Sigmoid colon (tissue), 7 donors: ENCODE measurements around the gene WDR1. TPM values are rescaled to one million over a fixed set of nuclear protein-coding genes. Genes with fewer than 3 reads are reported as not detected.

Experiments used
- DNase-seq: peaks from one replicate; pipeline ENCODE4 v3.0.0-alpha.2; 2019
- H3K27ac ChIP-seq, 4 donors: fragments of 200-600 bp; sonication (generic); one replicate each; pipeline ENCODE4 v1.5.1; 2016 to 2019; ENCODE audit warnings: mild to moderate bottlenecking in 1 of 4
- H3K27me3 ChIP-seq, 3 donors: fragments of 200-600 bp; sonication (generic); one replicate each; pipeline ENCODE4 v1.5.1; 2019; ENCODE audit warnings: mild to moderate bottlenecking in 1 of 3
- H3K36me3 ChIP-seq, 4 donors: fragments of 200-600 bp; sonication (generic); one replicate each; pipeline ENCODE4 v1.5.1; 2016 to 2019
- H3K4me1 ChIP-seq, 4 donors: fragments of 200-600 bp; sonication (generic); one replicate each; pipeline ENCODE4 v1.5.1; 2017 to 2019
- H3K4me3 ChIP-seq, 4 donors: fragments of 200-600 bp; sonication (generic); one replicate each; pipeline ENCODE4 v1.5.1; 2017 to 2019; ENCODE audit warnings: mild to moderate bottlenecking in 2 of 4, moderate library complexity in 1 of 4
- H3K9me3 ChIP-seq, 4 donors: fragments of 200-600 bp in 3 of 4; sonication (generic) in 3 of 4; one replicate each; pipeline versions ENCODE4 v1.5.1 to v1.6.1; 2013 to 2019
- CTCF ChIP-seq, 4 experiments: fragments of 450-650 bp in 3 of 4; fragments of 200-600 bp in 1 of 4; IDR thresholded peaks; one replicate each; pipeline ENCODE4 v1.5.1; 2016 to 2019; ENCODE audit warnings: antibody characterized with exemption in 4 of 4, mild to moderate bottlenecking in 3 of 4, moderate library complexity in 2 of 4
- EP300 ChIP-seq, 4 donors: sonication (generic); formaldehyde crosslinking; IDR thresholded peaks; one replicate each; pipeline ENCODE4 v1.6.1; 2017; ENCODE audit warnings: antibody characterized with exemption in 4 of 4
- POLR2A ChIP-seq, 2 donors: fragments of 450-650 bp; IDR thresholded peaks; one replicate each; pipeline ENCODE4 v1.6.1; 2016; ENCODE audit warnings: antibody characterized with exemption in 2 of 2, mild to moderate bottlenecking in 2 of 2, moderate library complexity in 2 of 2
- POLR2AphosphoS5 ChIP-seq, 4 donors: sonication (generic); formaldehyde crosslinking; IDR thresholded peaks; one replicate each; pipeline ENCODE4 v1.6.1; 2017; ENCODE audit warnings: antibody characterized with exemption in 4 of 4
- WGBS, 2 donors: extraction: QIAGEN DNeasy Blood & Tissue Kit; methylation state at CpG; one replicate each; pipeline ENCODE4 v1.1.7; 2013; 5-methylcytosine and 5-hydroxymethylcytosine counted together
- intact Hi-C: fragments of 100-400 bp; cut with DNase I; formaldehyde crosslinking; loops from one replicate; pipeline ENCODE4 v1.15.1; 2023
- polyA plus RNA-seq, 3 donors: library from polyadenylated mRNA; stranded (reverse); fragments of 200-250 nt; gene quantifications; one replicate each; pipeline ENCODE4 v1.2.3, GENCODE V29; 2013
- total RNA-seq, 4 donors: library from RNA; depleted of rRNA; stranded (reverse); fragments of >200 nt; gene quantifications; one replicate each; pipeline ENCODE4 v1.1.0, GENCODE V29; 2016
- donor health status: healthy with polysubstance abuse.
- donor health status: Bipolar disorder and iron deficiency.
- donor health status: healthy.

Gene WDR1
- total RNA-seq = 100 to 1,000 TPM; 171 to 267 (median 238) TPM
- 100 to 1,000 TPM; 200 to 267 (median 247) TPM for polyA plus RNA-seq

- TF ChIP-seq EP300 (IDR thresholded peaks at IDR 0.05) = peak in 1 of 4 donors; percentile 8
- TF ChIP-seq POLR2A (IDR thresholded peaks at IDR 0.05) = peak; percentile 98 to 99
- no peak for TF ChIP-seq CTCF (IDR thresholded peaks at IDR 0.05)
- TF ChIP-seq POLR2AphosphoS5 (IDR thresholded peaks at IDR 0.05) = peak; percentile 97 to 99 (median 99)
- peak; percentile 99 for DNase-seq
- Histone ChIP-seq H3K4me1 (peaks cover 0 to 65% (median 59%) of the 10 kb centered on the region in 4 donors), H3K9me3 (no peaks in the 10 kb centered on the region), H3K36me3 (peaks cover 13 to 34% (median 23%) of the 10 kb centered on the region in 4 donors), H3K27me3 (no peaks in the 10 kb centered on the region), H3K27ac (peak within 1 kb of the TSS; percentile 90 to 98 (median 96)), H3K4me3 (peak within 1 kb of the TSS; percentile 71 to 94 (median 86))
- intact Hi-C loops = loop anchor here (1.0 to 5.0 kb wide), 3 partner anchors 8 to 97 kb away; no protein-coding TSS in a partner anchor
- WGBS, 2 donors = 0 to 1% methylated on average over 97 of the region's 97 CpGs
These were observed at the start of gene WDR1 for GRCh38 chr4:10116569-10117358. WDR1 (minus strand) TSS chr4:10116799; CDS start chr4:10116666, 133 bp downstream.

- no peaks in the 10 kb centered on the region for H3K9me3 ChIP-seq
- 28 to 40% methylated on average over 3 of the region's 3 CpGs for WGBS, 2 donors
- intact Hi-C loops = no loop called here
- TF ChIP-seq CTCF (IDR thresholded peaks at IDR 0.05) (peak; percentile 46 to 64 (median 54)), POLR2AphosphoS5 (IDR thresholded peaks at IDR 0.05) (no peak)
- H3K27me3 ChIP-seq = no peaks in the 10 kb centered on the region
- H3K27ac ChIP-seq = peak overlapping the region in 1 of 4 donors; percentile 43
- DNase-seq = no peak
- H3K36me3 ChIP-seq = no peaks in the 10 kb centered on the region
- H3K4me1 ChIP-seq = peaks cover 0 to 12% (median 8%) of the 10 kb centered on the region in 4 donors
- no peak overlapping the region for H3K4me3 ChIP-seq
These were observed 48.3 kb upstream of the WDR1 start for GRCh38 chr4:10164877-10165283.

GRCh38 chr4:10163296-10163695 is 46.7 kb upstream of the WDR1 start:
- H3K36me3 ChIP-seq = no peaks in the 10 kb centered on the region

GRCh38 chr4:10162341-10163000 is 45.9 kb upstream of the WDR1 start:
- Histone ChIP-seq H3K27me3 (no peaks in the 10 kb centered on the region), H3K4me3 (no peak overlapping the region), H3K4me1 (peaks cover 0 to 30% (median 22%) of the 10 kb centered on the region in 4 donors), H3K27ac (no peak overlapping the region), H3K9me3 (no peaks in the 10 kb centered on the region), H3K36me3 (no peaks in the 10 kb centered on the region)
- DNase-seq = no peak
- WGBS, 2 donors = 55 to 84% methylated on average over 7 of the region's 7 CpGs
- intact Hi-C loops = no loop called here
- TF ChIP-seq POLR2AphosphoS5 (IDR thresholded peaks at IDR 0.05) = no peak
- TF ChIP-seq EP300 (IDR thresholded peaks at IDR 0.05) = no peak
- no peak for TF ChIP-seq POLR2A (IDR thresholded peaks at IDR 0.05)
- TF ChIP-seq CTCF (IDR thresholded peaks at IDR 0.05) = no peak

More at GRCh38 chr4:10163296-10163695, 46.7 kb upstream of the WDR1 start:
- Histone ChIP-seq H3K9me3 (no peaks in the 10 kb centered on the region), H3K27me3 (no peaks in the 10 kb centered on the region), H3K27ac (no peak overlapping the region), H3K4me1 (peaks cover 0 to 21% (median 17%) of the 10 kb centered on the region in 4 donors), H3K4me3 (no peak overlapping the region)
- 90 to 92% methylated on average over 1 of the region's 1 CpG for WGBS, 2 donors
- intact Hi-C loops = no loop called here
- no peak for TF ChIP-seq POLR2AphosphoS5 (IDR thresholded peaks at IDR 0.05)
- no peak for TF ChIP-seq POLR2A (IDR thresholded peaks at IDR 0.05)
- no peak for DNase-seq

GRCh38 chr4:10161840-10162239 is 45.2 kb upstream of the WDR1 start:
- Histone ChIP-seq H3K27ac (no peak overlapping the region), H3K9me3 (no peaks in the 10 kb centered on the region), H3K36me3 (no peaks in the 10 kb centered on the region), H3K4me1 (peaks cover 0 to 33% (median 24%) of the 10 kb centered on the region in 4 donors), H3K27me3 (no peaks in the 10 kb centered on the region), H3K4me3 (no peak overlapping the region)
- no peak for DNase-seq
- intact Hi-C loops = no loop called here
- TF ChIP-seq EP300 (IDR thresholded peaks at IDR 0.05) = no peak
- no peak for TF ChIP-seq POLR2A (IDR thresholded peaks at IDR 0.05)
- TF ChIP-seq POLR2AphosphoS5 (IDR thresholded peaks at IDR 0.05) = no peak
- TF ChIP-seq CTCF (IDR thresholded peaks at IDR 0.05) = no peak
- 78 to 88% methylated on average over 6 of the region's 6 CpGs for WGBS, 2 donors
